Fibroblast of lung (primary cell): ENCODE results near the gene GRM8. TPM values are rescaled to one million over a fixed set of nuclear protein-coding genes. Genes with fewer than 3 reads are reported as not detected.
A peak's percentile ranks its signal among the peaks of the same experiment; 100 is the strongest.

Experiments
- DNase-seq, 2 donors: peaks; one replicate each; pipeline versions ENCODE4 v3.0.0 to v3.0.0-alpha.2; 2010; ENCODE audit warnings: low read depth in 2 of 2
- H2AFZ ChIP-seq: 2 replicates; pipeline ENCODE4 v1.5.1; 2012; ENCODE audit warnings: low read length, control low read depth, inconsistent platforms
- H3K27ac ChIP-seq: 2 replicates; pipeline ENCODE4 v1.5.1; 2011; ENCODE audit warnings: low read length, control low read depth; ENCODE audit not compliant: insufficient read depth
- H3K27me3 ChIP-seq: 2 replicates; pipeline ENCODE4 v1.5.1; 2011; ENCODE audit warnings: mild to moderate bottlenecking, low read length; ENCODE audit not compliant: control insufficient read depth, insufficient read depth
- H3K36me3 ChIP-seq: 2 replicates; pipeline ENCODE4 v1.5.1; 2011; ENCODE audit warnings: low read length; ENCODE audit not compliant: control insufficient read depth, insufficient read depth
- H3K4me1 ChIP-seq: 2 replicates; pipeline ENCODE4 v1.5.1; 2011; ENCODE audit warnings: low read length; ENCODE audit not compliant: control insufficient read depth, insufficient read depth; ENCODE audit errors: extremely low read depth
- H3K4me2 ChIP-seq: 2 replicates; pipeline ENCODE4 v1.5.1; 2011; ENCODE audit warnings: low read length, control low read depth; ENCODE audit not compliant: insufficient read depth; ENCODE audit errors: extremely low read depth
- H3K4me3 ChIP-seq, 4 experiments: fragments of 200-600 bp in 1 of 4; sonication (generic) in 1 of 4; replicated peaks in 1 of 4; 2 replicates each; pipeline ENCODE4 v1.5.1; 2011 to 2016; ENCODE audit warnings: low read length in 4 of 4, low read depth in 3 of 4, mild to moderate bottlenecking in 3 of 4, control low read depth in 2 of 4, inconsistent platforms in 1 of 4, mixed read lengths in 1 of 4; ENCODE audit not compliant: insufficient read depth in 1 of 4; ENCODE audit errors: control extremely low read depth in 1 of 4
- H3K79me2 ChIP-seq: 2 replicates; pipeline ENCODE4 v1.5.1; 2012; ENCODE audit warnings: mild to moderate bottlenecking, low read length, inconsistent platforms; ENCODE audit not compliant: control insufficient read depth, insufficient read depth
- H3K9ac ChIP-seq: 2 replicates; pipeline ENCODE4 v1.5.1; 2011; ENCODE audit warnings: mild to moderate bottlenecking, low read length, control low read depth; ENCODE audit not compliant: insufficient read depth
- H3K9me3 ChIP-seq: 2 replicates; pipeline ENCODE4 v1.5.1; 2012; ENCODE audit warnings: low read depth, low read length; ENCODE audit not compliant: control insufficient read depth, insufficient read depth
- H4K20me1 ChIP-seq: 2 replicates; pipeline ENCODE4 v1.5.1; 2011; ENCODE audit warnings: low read length; ENCODE audit not compliant: control insufficient read depth, insufficient read depth; ENCODE audit errors: extremely low read depth
- CTCF ChIP-seq, 2 donors: IDR thresholded peaks in 1 of 2; conservative IDR thresholded peaks in 1 of 2; 1 replicate in 1 of 2; 2 replicates in 1 of 2; pipeline ENCODE4 v1.5.1; 2011 to 2012; ENCODE audit warnings: low read length in 2 of 2, control low read depth in 1 of 2, inconsistent platforms in 1 of 2, low read depth in 1 of 2, mild to moderate bottlenecking in 1 of 2
- EZH2 ChIP-seq: IDR thresholded peaks from 2 replicates; pipeline ENCODE4 v1.5.1; 2012; ENCODE audit warnings: low read length, control low read depth, mild to moderate bottlenecking; ENCODE audit errors: missing control alignments
- polyA plus RNA-seq, 2 donors: library from polyadenylated mRNA; depleted of rRNA in 1 of 2; stranded (reverse) in 1 of 2; unstranded in 1 of 2; fragments of >200 nt; gene quantifications; 2 replicates each; pipeline ENCODE4 v1.2.1, GENCODE V29; 2011 to 2012; ENCODE audit warnings: missing spikeins in 1 of 2
- total RNA-seq: library from RNA; depleted of rRNA; stranded (reverse); fragments of >200 nt; gene quantifications from 2 replicates; pipeline ENCODE4 v1.2.1, GENCODE V29; 2014

GRM8 gene
- total and polyA plus RNA-seq, 2 donors (not counting 1 experiment from before 2014, with no cell fraction given), result not detected

- Histone ChIP-seq H3K4me3 (no peak overlapping the region), H3K79me2 (no peaks in the 10 kb centered on the region), H3K9me3 (no peaks in the 10 kb centered on the region), H2AFZ (no peak overlapping the region), H3K27ac (no peak overlapping the region), H3K9ac (no peak overlapping the region), H3K27me3 (no peaks in the 10 kb centered on the region), H4K20me1 (no peaks in the 10 kb centered on the region), H3K4me1 (no peaks in the 10 kb centered on the region), H3K36me3 (no peaks in the 10 kb centered on the region), H3K4me2 (no peak overlapping the region)
- DNase-seq, result no peak
- TF ChIP-seq EZH2 (no peak), CTCF (conservative IDR thresholded peaks at IDR 0.05 in 1 of 2, IDR thresholded peaks at IDR 0.05 in 1 of 2; ENCODE audit: low read depth in 1 of 2, low read length in 2 of 2) (no peak)
Observed at GRCh38 chr7:127119517-127119916, 133.2 kb downstream of the GRM8 start.

- Histone ChIP-seq H3K36me3 (no peaks in the 10 kb centered on the region), H3K79me2 (no peaks in the 10 kb centered on the region)
- TF ChIP-seq CTCF (conservative IDR thresholded peaks at IDR 0.05 in 1 of 2, IDR thresholded peaks at IDR 0.05 in 1 of 2; ENCODE audit: low read depth in 1 of 2, low read length in 2 of 2) (no peak), EZH2 (no peak)
Observed at GRCh38 chr7:127114742-127115265, 137.9 kb downstream of the GRM8 start.

GRCh38 chr7:127107601-127108007 is 145.1 kb downstream of the GRM8 start:
- Histone ChIP-seq H4K20me1 (no peaks in the 10 kb centered on the region), H3K4me2 (no peak overlapping the region), H2AFZ (no peak overlapping the region), H3K4me3 (no peak overlapping the region), H3K27ac (no peak overlapping the region), H3K36me3 (no peaks in the 10 kb centered on the region), H3K79me2 (no peaks in the 10 kb centered on the region), H3K9me3 (no peaks in the 10 kb centered on the region), H3K27me3 (no peaks in the 10 kb centered on the region), H3K4me1 (no peaks in the 10 kb centered on the region), H3K9ac (no peak overlapping the region)
- peak; percentile 31 to 33 for DNase-seq
- TF ChIP-seq EZH2 (no peak), CTCF (conservative IDR thresholded peaks at IDR 0.05 in 1 of 2, IDR thresholded peaks at IDR 0.05 in 1 of 2; ENCODE audit: low read depth in 1 of 2, low read length in 2 of 2) (peak; percentile 17 to 20)

More at GRCh38 chr7:127114742-127115265, 137.9 kb downstream of the GRM8 start:
- Histone ChIP-seq H3K27me3 (no peaks in the 10 kb centered on the region), H2AFZ (no peak overlapping the region), H3K4me3 (no peak overlapping the region), H3K27ac (no peak overlapping the region), H3K9me3 (no peaks in the 10 kb centered on the region), H3K4me1 (no peaks in the 10 kb centered on the region), H3K9ac (no peak overlapping the region), H3K4me2 (no peak overlapping the region), H4K20me1 (no peaks in the 10 kb centered on the region)
- no peak for DNase-seq
